PC-9 (cell line): ENCODE data around the gene DCUN1D1.

ENCODE experiments used
- EZH2 ChIP-seq: fragments of 200-600 bp; sonication (generic); IDR thresholded peaks from 2 replicates; pipeline ENCODE4 v1.8.0; 2017; ENCODE audit warnings: antibody characterized with exemption, low read depth
- TF ChIP-seq, protein P1 (sequence below): fragments of 200-600 bp; sonication (generic); conservative IDR thresholded peaks from 2 replicates; pipeline ENCODE4 v1.6.1; 2017; ENCODE audit warnings: mixed run types, antibody characterized with exemption, mild to moderate bottlenecking, moderate library complexity

GRCh38 chr3:182919866-182920357 lies 60.4 kb downstream of the DCUN1D1 start:
- TF ChIP-seq, protein P1, sequence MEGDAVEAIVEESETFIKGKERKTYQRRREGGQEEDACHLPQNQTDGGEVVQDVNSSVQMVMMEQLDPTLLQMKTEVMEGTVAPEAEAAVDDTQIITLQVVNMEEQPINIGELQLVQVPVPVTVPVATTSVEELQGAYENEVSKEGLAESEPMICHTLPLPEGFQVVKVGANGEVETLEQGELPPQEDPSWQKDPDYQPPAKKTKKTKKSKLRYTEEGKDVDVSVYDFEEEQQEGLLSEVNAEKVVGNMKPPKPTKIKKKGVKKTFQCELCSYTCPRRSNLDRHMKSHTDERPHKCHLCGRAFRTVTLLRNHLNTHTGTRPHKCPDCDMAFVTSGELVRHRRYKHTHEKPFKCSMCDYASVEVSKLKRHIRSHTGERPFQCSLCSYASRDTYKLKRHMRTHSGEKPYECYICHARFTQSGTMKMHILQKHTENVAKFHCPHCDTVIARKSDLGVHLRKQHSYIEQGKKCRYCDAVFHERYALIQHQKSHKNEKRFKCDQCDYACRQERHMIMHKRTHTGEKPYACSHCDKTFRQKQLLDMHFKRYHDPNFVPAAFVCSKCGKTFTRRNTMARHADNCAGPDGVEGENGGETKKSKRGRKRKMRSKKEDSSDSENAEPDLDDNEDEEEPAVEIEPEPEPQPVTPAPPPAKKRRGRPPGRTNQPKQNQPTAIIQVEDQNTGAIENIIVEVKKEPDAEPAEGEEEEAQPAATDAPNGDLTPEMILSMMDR = no peak
- TF ChIP-seq EZH2 = no peak
